Spleen (tissue), 11 donors: ENCODE data around the gene VMP1. TPM values are rescaled to one million over a fixed set of nuclear protein-coding genes. Genes with fewer than 3 reads are reported as not detected.
"Not testable (repeated sequence)": the region's sequence is repeated elsewhere in the genome, so short reads cannot be mapped to it uniquely, and the experiment has no call there.

Experiments used
- DNase-seq: peaks from one replicate; pipeline ENCODE4 v3.0.0-alpha.2; 2020
- H3K27ac ChIP-seq, 8 donors: fragments of 200-600 bp; sonication (generic) in 7 of 8; 1 replicate in 4 of 8; 2 replicates in 4 of 8; pipeline versions ENCODE4 v1.5.0 to v1.8.0; 2016 to 2021; ENCODE audit warnings: inconsistent platforms in 4 of 8, mild to moderate bottlenecking in 4 of 8, moderate library complexity in 1 of 8
- H3K27me3 ChIP-seq, 7 donors: fragments of 200-600 bp; sonication (generic) in 6 of 7; replicated peaks in 1 of 7; 1 replicate in 4 of 7; 2 replicates in 3 of 7; pipeline versions ENCODE4 v1.5.0 to v1.8.0; 2016 to 2021; ENCODE audit warnings: inconsistent platforms in 3 of 7, mild to moderate bottlenecking in 1 of 7
- H3K36me3 ChIP-seq, 6 donors: fragments of 200-600 bp; sonication (generic) in 5 of 6; 1 replicate in 4 of 6; 2 replicates in 2 of 6; pipeline versions ENCODE4 v1.5.0 to v1.8.0; 2016 to 2021; ENCODE audit warnings: inconsistent platforms in 2 of 6
- H3K4me1 ChIP-seq, 6 donors: fragments of 200-600 bp; sonication (generic) in 5 of 6; 1 replicate in 3 of 6; 2 replicates in 3 of 6; pipeline versions ENCODE4 v1.5.0 to v1.8.0; 2016 to 2021; ENCODE audit warnings: inconsistent platforms in 3 of 6
- H3K4me3 ChIP-seq, 8 donors: fragments of 200-600 bp; sonication (generic) in 7 of 8; 1 replicate in 4 of 8; 2 replicates in 4 of 8; pipeline versions ENCODE4 v1.5.0 to v1.8.0; 2016 to 2021; ENCODE audit warnings: inconsistent platforms in 4 of 8, mild to moderate bottlenecking in 4 of 8, moderate library complexity in 2 of 8
- H3K9me3 ChIP-seq, 8 donors: fragments of 200-600 bp; sonication (generic) in 7 of 8; 1 replicate in 4 of 8; 2 replicates in 4 of 8; pipeline versions ENCODE4 v1.5.0 to v1.8.0; 2016 to 2021; ENCODE audit warnings: inconsistent platforms in 4 of 8
- POLR2A ChIP-seq, 3 donors: fragments of 450-650 bp; IDR thresholded peaks; one replicate each; pipeline ENCODE4 v1.5.1; 2017; ENCODE audit warnings: antibody characterized with exemption in 3 of 3, mild to moderate bottlenecking in 1 of 3
- POLR2AphosphoS5 ChIP-seq, 3 donors: sonication (generic); formaldehyde crosslinking; IDR thresholded peaks; one replicate each; pipeline ENCODE4 v1.5.1; 2017; ENCODE audit warnings: antibody characterized with exemption in 3 of 3
- WGBS, 5 donors: extraction: QIAGEN DNeasy Blood & Tissue Kit in 3 of 5; methylation state at CpG; one replicate each; pipeline versions ENCODE4 v1.1.5 to v1.1.7; 2013 to 2018; 5-methylcytosine and 5-hydroxymethylcytosine counted together
- intact Hi-C: fragments of 100-400 bp; cut with DNase I; formaldehyde crosslinking; loops from one replicate; pipeline ENCODE4 v1.15.0; 2023; ENCODE audit warnings: low total_unique reads
- polyA plus RNA-seq, 3 donors: library from polyadenylated mRNA; stranded (reverse); fragments of 200-250 nt; gene quantifications; one replicate each; pipeline ENCODE4 v1.2.1, GENCODE V29; 2013
- total RNA-seq, 7 donors: library from RNA; depleted of rRNA in 3 of 7; stranded (reverse); fragments of >200 nt in 3 of 7; fragmentation: NEBNext Ultra II Directional in 4 of 7; extraction: Animal tissue kit (Norgen Biotek cat#: 25700) in 4 of 7; gene quantifications; one replicate each; pipeline versions ENCODE4 v1.1.0 to v1.2.1, GENCODE V29; 2016 to 2021
- TF ChIP-seq, protein P1 (sequence below), 11 experiments: fragments of 200-600 bp in 7 of 11; fragments of 450-650 bp in 4 of 11; sonication (generic) in 4 of 11; IDR thresholded peaks in 8 of 11; conservative IDR thresholded peaks in 3 of 11; 1 replicate in 7 of 11; 2 replicates in 4 of 11; pipeline versions ENCODE4 v1.4.0 to v1.8.0; 2016 to 2021; ENCODE audit warnings: antibody characterized with exemption in 11 of 11, inconsistent platforms in 4 of 11, mild to moderate bottlenecking in 1 of 11
- donor health status: healthy with polysubstance abuse.
- donor health status: DM: no; HTN: no; CAD: no; lungs with moderate emphysema.
- donor health status: DM: no; HTN: no; CAD: no.
- donor health status: Bipolar disorder and iron deficiency.
- donor health status: healthy.
- donor health status: DM: no; HTN: no; CAD: no.
- donor health status: DM: yes; HTN: yes; CAD: no.

Gene VMP1
- total and polyA plus RNA-seq, 10 donors: 53.2 to 649 (median 304) TPM

DNA sequence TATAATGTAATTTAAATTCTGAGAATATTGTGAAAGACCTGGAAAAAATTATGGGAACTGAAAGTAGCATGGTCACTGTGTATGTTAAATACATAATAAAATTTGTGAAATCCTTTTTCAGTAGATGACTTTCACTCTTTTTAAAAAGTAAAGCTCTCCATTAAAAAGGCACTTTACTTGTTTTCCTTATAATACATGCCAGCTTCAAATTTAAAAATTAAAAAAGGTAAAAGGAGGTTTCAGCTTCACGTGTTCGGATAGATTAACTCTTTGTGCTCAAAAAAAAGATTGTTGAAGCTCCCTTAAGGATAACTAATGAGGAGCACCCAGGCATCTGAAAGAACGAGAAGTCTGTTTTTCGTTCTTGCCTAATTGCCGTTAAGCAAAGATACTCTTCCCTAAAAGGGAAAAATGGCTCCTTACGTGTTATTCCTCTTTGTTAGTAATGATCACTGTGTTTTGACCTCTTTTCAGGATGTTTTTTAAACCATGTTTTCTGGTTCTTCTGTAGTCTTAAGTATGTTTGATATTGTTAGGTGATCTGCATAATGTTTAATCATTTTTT, 97.5 kb downstream of the VMP1 start:
- no peak for DNase-seq
- Histone ChIP-seq H3K27ac (peak overlapping the region in 7 of 8 donors; percentile 43 to 82 (median 73)), H3K36me3 (peaks cover 0 to 13% (median 1%) of the 10 kb centered on the region in 6 donors), H3K4me1 (peaks cover 0 to 52% (median 9%) of the 10 kb centered on the region in 6 donors), H3K27me3 (no peaks in the 10 kb centered on the region), H3K4me3 (peak overlapping the region in 2 of 8 donors; percentile 1 to 35), H3K9me3 (no peaks in the 10 kb centered on the region)
- 41 to 73% (median 51%) methylated on average over 6 of the region's 6 CpGs for WGBS, 5 donors
- no peak for TF ChIP-seq POLR2AphosphoS5 (IDR thresholded peaks at IDR 0.05)
- TF ChIP-seq POLR2A (IDR thresholded peaks at IDR 0.05): no peak
- TF ChIP-seq, protein P1, sequence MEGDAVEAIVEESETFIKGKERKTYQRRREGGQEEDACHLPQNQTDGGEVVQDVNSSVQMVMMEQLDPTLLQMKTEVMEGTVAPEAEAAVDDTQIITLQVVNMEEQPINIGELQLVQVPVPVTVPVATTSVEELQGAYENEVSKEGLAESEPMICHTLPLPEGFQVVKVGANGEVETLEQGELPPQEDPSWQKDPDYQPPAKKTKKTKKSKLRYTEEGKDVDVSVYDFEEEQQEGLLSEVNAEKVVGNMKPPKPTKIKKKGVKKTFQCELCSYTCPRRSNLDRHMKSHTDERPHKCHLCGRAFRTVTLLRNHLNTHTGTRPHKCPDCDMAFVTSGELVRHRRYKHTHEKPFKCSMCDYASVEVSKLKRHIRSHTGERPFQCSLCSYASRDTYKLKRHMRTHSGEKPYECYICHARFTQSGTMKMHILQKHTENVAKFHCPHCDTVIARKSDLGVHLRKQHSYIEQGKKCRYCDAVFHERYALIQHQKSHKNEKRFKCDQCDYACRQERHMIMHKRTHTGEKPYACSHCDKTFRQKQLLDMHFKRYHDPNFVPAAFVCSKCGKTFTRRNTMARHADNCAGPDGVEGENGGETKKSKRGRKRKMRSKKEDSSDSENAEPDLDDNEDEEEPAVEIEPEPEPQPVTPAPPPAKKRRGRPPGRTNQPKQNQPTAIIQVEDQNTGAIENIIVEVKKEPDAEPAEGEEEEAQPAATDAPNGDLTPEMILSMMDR (IDR thresholded peaks at IDR 0.05 in 8 of 11, conservative IDR thresholded peaks at IDR 0.05 in 3 of 11): no peak
- intact Hi-C loops: no loop called here

DNA sequence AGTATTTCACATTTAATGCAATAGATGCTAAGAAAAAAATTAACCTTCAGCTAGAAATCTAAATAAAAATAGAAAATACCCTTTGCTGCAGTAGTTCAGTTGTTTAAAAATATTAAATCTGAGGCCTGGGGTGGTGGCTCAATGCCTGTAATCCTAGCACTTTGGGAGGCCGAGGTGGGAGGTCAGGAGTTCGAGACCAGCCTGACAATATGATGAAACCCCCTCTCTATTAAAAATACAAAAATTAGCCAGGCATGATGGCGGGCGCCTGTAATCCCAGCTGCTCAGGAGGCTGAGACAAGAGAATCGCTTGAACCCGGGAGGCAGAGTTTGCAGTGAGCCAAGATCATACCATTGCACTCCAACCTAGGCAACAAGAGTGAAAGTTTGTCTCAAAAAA, 98.9 kb downstream of the VMP1 start:
- DNase-seq, H3K9me3 ChIP-seq, H3K4me3 ChIP-seq, H3K27me3 ChIP-seq, intact Hi-C loops: not testable (repeated sequence)
- Histone ChIP-seq H3K4me1 (peaks cover 0 to 47% (median 9%) of the 10 kb centered on the region in 6 donors), H3K27ac (peak overlapping the region in 2 of 8 donors; percentile 80 to 82), H3K36me3 (peaks cover 0 to 26% (median 4%) of the 10 kb centered on the region in 6 donors)
- 94 to 98% (median 97%) methylated on average over 6 of the region's 6 CpGs for WGBS, 5 donors

DNA sequence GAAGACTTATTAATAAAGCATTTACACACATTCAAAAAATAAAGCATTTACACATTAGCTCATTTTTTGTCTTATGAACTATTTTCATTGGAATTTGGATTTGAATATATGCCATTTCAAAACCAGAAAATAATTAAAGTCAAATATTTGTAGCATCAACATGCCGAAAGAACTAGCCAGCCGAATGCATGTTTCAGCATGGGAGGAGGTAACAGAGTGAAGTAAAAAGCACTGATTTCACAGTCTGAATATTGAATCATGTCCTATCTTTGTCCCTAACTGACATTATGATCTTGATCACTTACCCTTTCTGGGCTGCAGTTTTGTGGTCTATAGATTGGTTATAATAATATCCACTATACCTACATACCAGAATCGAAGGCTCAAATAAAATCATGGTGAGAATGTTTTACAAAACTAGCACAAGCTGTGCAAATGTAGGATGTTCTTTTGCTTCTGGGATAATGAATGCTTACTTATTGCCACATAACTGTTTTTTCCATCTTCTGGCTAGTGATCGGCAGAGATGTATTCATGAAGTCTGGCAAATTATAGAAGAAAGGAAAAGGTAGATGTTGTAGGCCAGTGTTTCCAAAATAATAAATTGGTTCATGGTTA, 100.5 kb downstream of the VMP1 start:
- intact Hi-C loops: no loop called here

DNA sequence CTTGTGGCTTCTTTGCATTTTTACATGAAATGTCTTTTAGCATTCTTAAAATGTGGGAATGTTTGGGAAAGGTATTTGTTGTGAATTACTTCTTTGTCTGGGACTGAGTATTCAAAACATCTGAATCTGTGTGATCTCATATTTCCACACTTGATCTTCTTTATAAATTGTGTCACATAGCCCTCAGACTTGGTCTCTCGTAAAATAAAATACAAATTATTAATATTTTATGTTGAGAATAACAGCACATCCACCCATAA, 103.4 kb downstream of the VMP1 start:
- Histone ChIP-seq H3K27ac (no peak overlapping the region), H3K4me1 (peaks cover 0 to 15% (median 0%) of the 10 kb centered on the region in 6 donors), H3K27me3 (no peaks in the 10 kb centered on the region), H3K4me3 (no peak overlapping the region), H3K9me3 (no peaks in the 10 kb centered on the region), H3K36me3 (peaks cover 0 to 71% (median 21%) of the 10 kb centered on the region in 6 donors)
- DNase-seq: no peak
- intact Hi-C loops: no loop called here
- TF ChIP-seq POLR2AphosphoS5 (IDR thresholded peaks at IDR 0.05) (no peak), POLR2A (IDR thresholded peaks at IDR 0.05) (no peak)
- TF ChIP-seq, protein P1 (IDR thresholded peaks at IDR 0.05 in 8 of 11, conservative IDR thresholded peaks at IDR 0.05 in 3 of 11): no peak
- WGBS, 5 donors: 91 to 100% (median 98%) methylated on average over 1 of the region's 1 CpG

More for the DNA sequence above, 100.5 kb downstream of the VMP1 start:
- Histone ChIP-seq H3K36me3 (peaks cover 0 to 43% (median 18%) of the 10 kb centered on the region in 6 donors), H3K27ac (peak overlapping the region in 4 of 8 donors; percentile 0 to 49 (median 22)), H3K4me3 (no peak overlapping the region), H3K27me3 (no peaks in the 10 kb centered on the region), H3K9me3 (no peaks in the 10 kb centered on the region), H3K4me1 (peaks cover 0 to 44% (median 9%) of the 10 kb centered on the region in 6 donors)
- TF ChIP-seq, protein P1 (IDR thresholded peaks at IDR 0.05 in 8 of 11, conservative IDR thresholded peaks at IDR 0.05 in 3 of 11): no peak
- no peak for TF ChIP-seq POLR2AphosphoS5 (IDR thresholded peaks at IDR 0.05)
- TF ChIP-seq POLR2A (IDR thresholded peaks at IDR 0.05): no peak
- no peak for DNase-seq
- 82 to 91% (median 88%) methylated on average over 4 of the region's 4 CpGs for WGBS, 5 donors
